SK-N-SH (cell line): ENCODE results near the gene ATP11A. TPM values are rescaled to one million over a fixed set of nuclear protein-coding genes. Genes with fewer than 3 reads are reported as not detected.

Experiments used
- CTCF ChIA-PET: fragments of 300-600, 350-600 bp; formaldehyde crosslinking; extraction: SDS; loops from one replicate; lab custom pipeline; 2021; lab: Yijun Ruan, JAX
- POLR2A ChIA-PET: fragments of 350-600 bp; sonication (Branson Sonifier 250); formaldehyde crosslinking; extraction: SDS; loops from one replicate; lab custom pipeline; 2020; ENCODE audit warnings: antibody characterized with exemption, inconsistent platforms; lab: Yijun Ruan, JAX
- DNase-seq: peaks from one replicate; pipeline ENCODE4 v3.0.0; 2012
- H2AFZ ChIP-seq: fragments of 200-600 bp; sonication (generic); 2 replicates; pipeline ENCODE4 v1.8.1; 2016; ENCODE audit warnings: antibody characterized with exemption, mild to moderate bottlenecking, low read depth
- H3F3A ChIP-seq: fragments of 200-600 bp; sonication (generic); replicated peaks from 2 replicates; pipeline ENCODE3; 2016; ENCODE audit warnings: antibody characterized with exemption, mild to moderate bottlenecking; ENCODE audit not compliant: insufficient read depth
- H3K27ac ChIP-seq, 2 experiments: fragments of 200-500 bp in 1 of 2; fragments of 200-600 bp in 1 of 2; sonication (Bioruptor generic) in 1 of 2; sonication (generic), shearing (Covaris generic) in 1 of 2; 2 replicates each; pipeline versions ENCODE4 v1.5.1 to v1.6.1; 2014 to 2016; ENCODE audit warnings: low read depth in 2 of 2, inconsistent platforms in 1 of 2, low read length in 1 of 2, mild to moderate bottlenecking in 1 of 2, mixed read lengths in 1 of 2
- H3K27me3 ChIP-seq: fragments of 200-600 bp; sonication (generic), shearing (Covaris generic); 2 replicates; pipeline ENCODE4 v1.6.1; 2016; ENCODE audit warnings: mixed run types; ENCODE audit not compliant: insufficient read depth
- H3K36me3 ChIP-seq, 2 experiments: fragments of 200-500 bp in 1 of 2; fragments of 200-600 bp in 1 of 2; sonication (Bioruptor generic) in 1 of 2; sonication (generic) in 1 of 2; replicated peaks in 1 of 2; 2 replicates each; pipeline versions ENCODE3 to v1.5.1; 2014 to 2016; ENCODE audit warnings: low read length in 1 of 2, mild to moderate bottlenecking in 1 of 2; ENCODE audit not compliant: insufficient read depth in 2 of 2, control insufficient read depth in 1 of 2
- H3K4me1 ChIP-seq, 2 experiments: fragments of 200-500 bp in 1 of 2; fragments of 200-600 bp in 1 of 2; sonication (Bioruptor generic) in 1 of 2; sonication (generic), shearing (Covaris generic) in 1 of 2; 2 replicates each; pipeline versions ENCODE4 v1.5.1 to v1.6.1; 2014 to 2016; ENCODE audit warnings: low read depth in 1 of 2, low read length in 1 of 2, mixed run types in 1 of 2; ENCODE audit not compliant: insufficient read depth in 2 of 2, control insufficient read depth in 1 of 2
- H3K4me2 ChIP-seq: fragments of 200-600 bp; sonication (generic), shearing (Covaris generic); 2 replicates; pipeline ENCODE4 v1.6.1; 2017; ENCODE audit warnings: mixed run types
- H3K4me3 ChIP-seq, 2 experiments: fragments of 200-500 bp in 1 of 2; fragments of 200-600 bp in 1 of 2; sonication (Bioruptor generic) in 1 of 2; sonication (generic), shearing (Covaris generic) in 1 of 2; 2 replicates each; pipeline versions ENCODE4 v1.5.1 to v1.8.1; 2014 to 2016; ENCODE audit warnings: low read depth in 2 of 2, inconsistent platforms in 1 of 2, low read length in 1 of 2, mild to moderate bottlenecking in 1 of 2, mixed read lengths in 1 of 2, moderate library complexity in 1 of 2
- H3K79me2 ChIP-seq: fragments of 200-600 bp; sonication (generic); 2 replicates; pipeline ENCODE4 v1.8.1; 2017; ENCODE audit warnings: mild to moderate bottlenecking; ENCODE audit not compliant: insufficient read depth
- H3K9ac ChIP-seq: fragments of 200-600 bp; sonication (generic); 2 replicates; pipeline ENCODE4 v1.6.1; 2017; ENCODE audit warnings: mixed run types
- H3K9me2 ChIP-seq: fragments of 200-600 bp; sonication (generic); 2 replicates; pipeline ENCODE4 v1.6.1; 2017; ENCODE audit warnings: mixed run types
- H3K9me3 ChIP-seq: fragments of 200-600 bp; sonication (generic); 2 replicates; pipeline ENCODE4 v1.6.1; 2017; ENCODE audit warnings: mixed run types, mild to moderate bottlenecking, moderate library complexity
- H4K20me1 ChIP-seq: fragments of 200-600 bp; sonication (generic); 2 replicates; pipeline ENCODE4 v1.6.1; 2017; ENCODE audit warnings: mild to moderate bottlenecking, mixed run types; ENCODE audit not compliant: insufficient read depth
- CHD2 ChIP-seq: fragments of 150-350 bp; IDR thresholded peaks from 2 replicates; pipeline ENCODE4 v1.6.1; 2018; ENCODE audit warnings: low read length; ENCODE audit not compliant: partially characterized antibody
- EZH2phosphoT487 ChIP-seq: fragments of 200-600 bp; sonication (generic); IDR thresholded peaks from 2 replicates; pipeline ENCODE4 v1.6.1; 2017; ENCODE audit warnings: low read depth, mixed run types, mild to moderate bottlenecking, antibody characterized with exemption, moderate library complexity, borderline replicate concordance
- FOSL2 ChIP-seq: IDR thresholded peaks from 2 replicates; pipeline ENCODE4 v1.4.0; 2012; ENCODE audit warnings: low read depth, mild to moderate bottlenecking, moderate library complexity, borderline replicate concordance
- FOXJ3 ChIP-seq: sonication (generic); formaldehyde crosslinking; IDR thresholded peaks from 2 replicates; pipeline ENCODE4 v1.5.1; 2020; ENCODE audit warnings: mild to moderate bottlenecking, missing genetic modification reagents
- GATA2 ChIP-seq: sonication (generic); formaldehyde crosslinking; IDR thresholded peaks from 2 replicates; pipeline ENCODE4 v1.5.0; 2020; ENCODE audit warnings: mild to moderate bottlenecking, missing genetic modification reagents
- JUND ChIP-seq: IDR thresholded peaks from 2 replicates; pipeline ENCODE4 v1.4.0; 2012
- MAX ChIP-seq: IDR thresholded peaks from 2 replicates; pipeline ENCODE4 v1.4.0; 2012; ENCODE audit warnings: low read depth
- POLR2AphosphoS5 ChIP-seq: IDR thresholded peaks from 2 replicates; pipeline ENCODE4 v1.6.1; 2012; ENCODE audit warnings: low read depth, low read length
- RFX5 ChIP-seq: IDR thresholded peaks from 2 replicates; pipeline ENCODE4 v1.6.1; 2012; ENCODE audit warnings: mild to moderate bottlenecking, improper control_type of control experiment, low read length
- TAF1 ChIP-seq: IDR thresholded peaks from 2 replicates; pipeline ENCODE4 v1.6.1; 2012; ENCODE audit warnings: low read depth, mild to moderate bottlenecking, low read length, moderate library complexity, borderline replicate concordance
- USF1 ChIP-seq: IDR thresholded peaks from 2 replicates; pipeline ENCODE4 v1.4.0; 2012; ENCODE audit warnings: low read depth, borderline replicate concordance
- WGBS: methylation state at CpG from one replicate; pipeline ENCODE4 v1.1.6; 2017; ENCODE audit warnings: low lambda C conversion rate; 5-methylcytosine and 5-hydroxymethylcytosine counted together
- polyA plus RNA-seq, 3 experiments: library from polyadenylated mRNA; depleted of rRNA; stranded (reverse); fragments of >200 nt; gene quantifications; 2 replicates each; pipeline ENCODE4 v1.2.3, GENCODE V29; 2012
- TF ChIP-seq, protein P1 (sequence below): IDR thresholded peaks from 2 replicates; pipeline ENCODE4 v1.4.0; 2012; ENCODE audit warnings: low read depth, borderline replicate concordance
- TF ChIP-seq, protein P2 (sequence below): IDR thresholded peaks from 2 replicates; pipeline ENCODE4; 2012
- TF ChIP-seq, protein P3 (sequence below): IDR thresholded peaks from 2 replicates; pipeline ENCODE4 v1.6.1; 2012; ENCODE audit warnings: mild to moderate bottlenecking, low read depth, low read length, moderate library complexity
- TF ChIP-seq, protein P4 (sequence below): fragments of 200-600 bp; sonication (generic); IDR thresholded peaks from 2 replicates; pipeline ENCODE4 v1.6.1; 2017; ENCODE audit warnings: antibody characterized with exemption, mild to moderate bottlenecking, moderate library complexity
- TF ChIP-seq, protein P5 (sequence below): fragments of 150-350 bp; IDR thresholded peaks from 2 replicates; pipeline ENCODE4 v1.6.1; 2016; ENCODE audit warnings: mild to moderate bottlenecking, low read depth, low read length

ATP11A gene
- polyA plus RNA-seq, 1 of the 3 experiments (the other 2 are of a cell fraction): 4.1 TPM

DNA sequence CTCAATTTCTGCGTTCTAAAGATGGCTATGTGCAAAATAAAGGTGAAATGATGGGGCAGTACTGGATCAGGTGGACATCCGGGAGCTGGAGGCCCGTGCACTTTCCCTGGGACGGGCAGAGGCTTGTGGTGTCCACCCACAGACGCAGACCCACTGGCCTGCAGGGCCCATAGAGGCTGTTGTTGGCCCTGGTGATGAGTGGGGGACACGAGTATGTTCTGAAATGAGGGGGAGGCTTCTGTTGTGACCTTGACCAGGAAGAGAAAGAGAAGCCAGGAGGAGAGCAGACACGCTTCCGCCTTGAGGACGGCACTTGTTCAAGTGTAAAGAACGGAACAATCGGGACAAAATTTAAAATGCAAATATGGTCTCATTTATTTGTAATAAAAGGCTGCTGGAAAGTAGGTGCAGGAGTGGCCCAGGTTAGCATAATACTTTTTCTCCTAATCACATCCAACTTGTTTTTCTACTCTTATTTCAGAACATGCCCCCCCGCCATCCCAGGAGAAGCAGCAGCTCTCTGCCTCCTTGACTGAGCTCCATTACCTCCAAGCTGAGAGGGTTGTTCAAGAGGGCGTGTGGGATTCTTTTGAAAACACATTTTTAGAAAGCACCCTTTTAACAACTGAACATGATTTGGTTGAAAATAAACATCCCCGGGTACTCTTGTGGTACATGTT is 27.1 kb downstream of the ATP11A start (continued):
- TF ChIP-seq, protein P1, sequence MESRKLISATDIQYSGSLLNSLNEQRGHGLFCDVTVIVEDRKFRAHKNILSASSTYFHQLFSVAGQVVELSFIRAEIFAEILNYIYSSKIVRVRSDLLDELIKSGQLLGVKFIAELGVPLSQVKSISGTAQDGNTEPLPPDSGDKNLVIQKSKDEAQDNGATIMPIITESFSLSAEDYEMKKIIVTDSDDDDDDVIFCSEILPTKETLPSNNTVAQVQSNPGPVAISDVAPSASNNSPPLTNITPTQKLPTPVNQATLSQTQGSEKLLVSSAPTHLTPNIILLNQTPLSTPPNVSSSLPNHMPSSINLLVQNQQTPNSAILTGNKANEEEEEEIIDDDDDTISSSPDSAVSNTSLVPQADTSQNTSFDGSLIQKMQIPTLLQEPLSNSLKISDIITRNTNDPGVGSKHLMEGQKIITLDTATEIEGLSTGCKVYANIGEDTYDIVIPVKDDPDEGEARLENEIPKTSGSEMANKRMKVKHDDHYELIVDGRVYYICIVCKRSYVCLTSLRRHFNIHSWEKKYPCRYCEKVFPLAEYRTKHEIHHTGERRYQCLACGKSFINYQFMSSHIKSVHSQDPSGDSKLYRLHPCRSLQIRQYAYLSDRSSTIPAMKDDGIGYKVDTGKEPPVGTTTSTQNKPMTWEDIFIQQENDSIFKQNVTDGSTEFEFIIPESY: no peak
- TF ChIP-seq EZH2phosphoT487 (no peak), GATA2 (CRISPR knock-in tag) (no peak), USF1 (no peak), MAX (no peak), FOSL2 (no peak)

DNA sequence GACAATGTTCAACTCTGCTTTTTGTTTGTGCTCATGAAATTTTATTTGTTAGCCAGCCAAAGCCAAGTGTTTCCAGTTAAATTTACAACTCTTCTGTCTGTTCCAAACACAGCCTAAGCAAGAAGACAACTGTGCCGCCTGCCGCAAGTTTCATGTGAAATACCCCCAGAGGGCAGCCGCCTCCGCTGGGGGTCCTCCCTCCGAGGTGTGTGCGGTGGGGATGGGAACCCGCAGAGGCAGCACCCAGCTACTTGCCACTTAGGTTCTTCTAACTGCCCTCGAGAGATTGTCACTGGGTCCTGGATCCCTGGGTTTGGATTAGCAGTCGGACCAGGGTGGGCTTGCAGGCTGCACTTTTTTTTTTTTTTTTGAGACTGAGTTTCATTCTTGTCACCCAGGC is 28.5 kb downstream of the ATP11A start:
- H2AFZ ChIP-seq: no peak overlapping the region
- no peaks in the 10 kb centered on the region for H3K9me2 ChIP-seq
- H3K27me3 ChIP-seq: no peaks in the 10 kb centered on the region
- H3F3A ChIP-seq: peaks cover 9% of the 10 kb centered on the region
- ChIA-PET CTCF (no interaction called here), POLR2A (no interaction called here)
- no peak overlapping the region for H3K27ac ChIP-seq
- no peaks in the 10 kb centered on the region for H3K9me3 ChIP-seq
- WGBS: 94% methylated on average over 9 of the region's 9 CpGs
- H3K4me1 ChIP-seq: peaks cover 0 to 5% of the 10 kb centered on the region in 2 experiments; a peak in 2 of 4 replicates
- H4K20me1 ChIP-seq: no peaks in the 10 kb centered on the region
- no peak overlapping the region for H3K9ac ChIP-seq
- H3K4me3 ChIP-seq: no peak overlapping the region
- H3K79me2 ChIP-seq: no peaks in the 10 kb centered on the region
- DNase-seq: no peak
- H3K4me2 ChIP-seq: no peak overlapping the region
- H3K36me3 ChIP-seq: no peaks in the 10 kb centered on the region
- TF ChIP-seq, protein P2, sequence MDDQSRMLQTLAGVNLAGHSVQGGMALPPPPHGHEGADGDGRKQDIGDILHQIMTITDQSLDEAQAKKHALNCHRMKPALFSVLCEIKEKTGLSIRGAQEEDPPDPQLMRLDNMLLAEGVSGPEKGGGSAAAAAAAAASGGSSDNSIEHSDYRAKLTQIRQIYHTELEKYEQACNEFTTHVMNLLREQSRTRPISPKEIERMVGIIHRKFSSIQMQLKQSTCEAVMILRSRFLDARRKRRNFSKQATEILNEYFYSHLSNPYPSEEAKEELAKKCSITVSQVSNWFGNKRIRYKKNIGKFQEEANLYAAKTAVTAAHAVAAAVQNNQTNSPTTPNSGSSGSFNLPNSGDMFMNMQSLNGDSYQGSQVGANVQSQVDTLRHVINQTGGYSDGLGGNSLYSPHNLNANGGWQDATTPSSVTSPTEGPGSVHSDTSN: no peak
- TF ChIP-seq, protein P3, sequence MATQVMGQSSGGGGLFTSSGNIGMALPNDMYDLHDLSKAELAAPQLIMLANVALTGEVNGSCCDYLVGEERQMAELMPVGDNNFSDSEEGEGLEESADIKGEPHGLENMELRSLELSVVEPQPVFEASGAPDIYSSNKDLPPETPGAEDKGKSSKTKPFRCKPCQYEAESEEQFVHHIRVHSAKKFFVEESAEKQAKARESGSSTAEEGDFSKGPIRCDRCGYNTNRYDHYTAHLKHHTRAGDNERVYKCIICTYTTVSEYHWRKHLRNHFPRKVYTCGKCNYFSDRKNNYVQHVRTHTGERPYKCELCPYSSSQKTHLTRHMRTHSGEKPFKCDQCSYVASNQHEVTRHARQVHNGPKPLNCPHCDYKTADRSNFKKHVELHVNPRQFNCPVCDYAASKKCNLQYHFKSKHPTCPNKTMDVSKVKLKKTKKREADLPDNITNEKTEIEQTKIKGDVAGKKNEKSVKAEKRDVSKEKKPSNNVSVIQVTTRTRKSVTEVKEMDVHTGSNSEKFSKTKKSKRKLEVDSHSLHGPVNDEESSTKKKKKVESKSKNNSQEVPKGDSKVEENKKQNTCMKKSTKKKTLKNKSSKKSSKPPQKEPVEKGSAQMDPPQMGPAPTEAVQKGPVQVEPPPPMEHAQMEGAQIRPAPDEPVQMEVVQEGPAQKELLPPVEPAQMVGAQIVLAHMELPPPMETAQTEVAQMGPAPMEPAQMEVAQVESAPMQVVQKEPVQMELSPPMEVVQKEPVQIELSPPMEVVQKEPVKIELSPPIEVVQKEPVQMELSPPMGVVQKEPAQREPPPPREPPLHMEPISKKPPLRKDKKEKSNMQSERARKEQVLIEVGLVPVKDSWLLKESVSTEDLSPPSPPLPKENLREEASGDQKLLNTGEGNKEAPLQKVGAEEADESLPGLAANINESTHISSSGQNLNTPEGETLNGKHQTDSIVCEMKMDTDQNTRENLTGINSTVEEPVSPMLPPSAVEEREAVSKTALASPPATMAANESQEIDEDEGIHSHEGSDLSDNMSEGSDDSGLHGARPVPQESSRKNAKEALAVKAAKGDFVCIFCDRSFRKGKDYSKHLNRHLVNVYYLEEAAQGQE: no peak
- TF ChIP-seq, protein P4, sequence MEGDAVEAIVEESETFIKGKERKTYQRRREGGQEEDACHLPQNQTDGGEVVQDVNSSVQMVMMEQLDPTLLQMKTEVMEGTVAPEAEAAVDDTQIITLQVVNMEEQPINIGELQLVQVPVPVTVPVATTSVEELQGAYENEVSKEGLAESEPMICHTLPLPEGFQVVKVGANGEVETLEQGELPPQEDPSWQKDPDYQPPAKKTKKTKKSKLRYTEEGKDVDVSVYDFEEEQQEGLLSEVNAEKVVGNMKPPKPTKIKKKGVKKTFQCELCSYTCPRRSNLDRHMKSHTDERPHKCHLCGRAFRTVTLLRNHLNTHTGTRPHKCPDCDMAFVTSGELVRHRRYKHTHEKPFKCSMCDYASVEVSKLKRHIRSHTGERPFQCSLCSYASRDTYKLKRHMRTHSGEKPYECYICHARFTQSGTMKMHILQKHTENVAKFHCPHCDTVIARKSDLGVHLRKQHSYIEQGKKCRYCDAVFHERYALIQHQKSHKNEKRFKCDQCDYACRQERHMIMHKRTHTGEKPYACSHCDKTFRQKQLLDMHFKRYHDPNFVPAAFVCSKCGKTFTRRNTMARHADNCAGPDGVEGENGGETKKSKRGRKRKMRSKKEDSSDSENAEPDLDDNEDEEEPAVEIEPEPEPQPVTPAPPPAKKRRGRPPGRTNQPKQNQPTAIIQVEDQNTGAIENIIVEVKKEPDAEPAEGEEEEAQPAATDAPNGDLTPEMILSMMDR: no peak
- TF ChIP-seq POLR2AphosphoS5 (no peak), GATA2 (CRISPR knock-in tag) (no peak), TAF1 (no peak), RFX5 (no peak), FOXJ3 (CRISPR knock-in tag) (no peak), CHD2 (no peak), JUND (no peak), USF1 (no peak)
- TF ChIP-seq, protein P5, sequence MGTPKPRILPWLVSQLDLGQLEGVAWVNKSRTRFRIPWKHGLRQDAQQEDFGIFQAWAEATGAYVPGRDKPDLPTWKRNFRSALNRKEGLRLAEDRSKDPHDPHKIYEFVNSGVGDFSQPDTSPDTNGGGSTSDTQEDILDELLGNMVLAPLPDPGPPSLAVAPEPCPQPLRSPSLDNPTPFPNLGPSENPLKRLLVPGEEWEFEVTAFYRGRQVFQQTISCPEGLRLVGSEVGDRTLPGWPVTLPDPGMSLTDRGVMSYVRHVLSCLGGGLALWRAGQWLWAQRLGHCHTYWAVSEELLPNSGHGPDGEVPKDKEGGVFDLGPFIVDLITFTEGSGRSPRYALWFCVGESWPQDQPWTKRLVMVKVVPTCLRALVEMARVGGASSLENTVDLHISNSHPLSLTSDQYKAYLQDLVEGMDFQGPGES: no peak
